ENCODE results near the gene WFDC12.

Gene WFDC12

DNA sequence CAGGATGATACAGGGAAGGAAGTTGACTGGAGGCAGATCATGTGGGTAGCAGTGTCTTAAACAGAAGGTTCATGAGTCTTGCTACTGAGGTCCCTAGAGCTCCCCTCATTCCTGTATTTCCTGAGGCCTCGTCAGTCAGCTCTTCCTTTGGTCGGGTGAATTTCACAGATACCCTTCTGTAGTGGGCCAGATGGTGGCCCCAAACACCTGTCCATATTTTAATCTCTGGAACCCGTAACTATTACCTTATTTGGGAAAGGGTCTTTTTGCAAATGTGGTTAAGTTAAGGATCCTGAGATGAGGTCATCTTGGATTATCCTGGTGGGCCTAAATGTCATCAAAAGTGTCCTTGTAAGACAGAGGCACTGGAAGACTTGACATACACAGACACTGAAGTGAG is 32.9 kb downstream of the WFDC12 start:
- no peak for DNase-seq (ENCODE audit: low spot score)

DNA sequence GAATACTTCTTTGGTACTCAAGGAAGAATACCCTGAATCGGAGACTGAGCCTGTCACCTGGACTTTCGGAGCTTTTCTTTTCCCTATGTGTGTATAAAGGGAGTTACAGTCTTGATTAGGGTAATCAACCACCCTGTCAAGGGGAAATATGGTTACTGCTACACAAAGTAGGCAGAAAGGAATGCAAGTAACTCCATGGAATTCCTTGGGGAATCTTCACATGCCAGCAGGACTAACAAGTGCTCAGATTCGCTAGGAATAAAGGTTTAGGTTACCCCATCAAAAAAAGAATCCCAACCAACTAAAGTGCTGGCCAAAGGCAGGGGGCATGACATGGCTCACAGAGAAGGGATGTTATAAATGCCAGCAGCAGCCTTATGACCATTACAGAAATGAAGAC is 33.8 kb downstream of the WFDC12 start:
- DNase-seq (ENCODE audit: low spot score) = no peak

DNA sequence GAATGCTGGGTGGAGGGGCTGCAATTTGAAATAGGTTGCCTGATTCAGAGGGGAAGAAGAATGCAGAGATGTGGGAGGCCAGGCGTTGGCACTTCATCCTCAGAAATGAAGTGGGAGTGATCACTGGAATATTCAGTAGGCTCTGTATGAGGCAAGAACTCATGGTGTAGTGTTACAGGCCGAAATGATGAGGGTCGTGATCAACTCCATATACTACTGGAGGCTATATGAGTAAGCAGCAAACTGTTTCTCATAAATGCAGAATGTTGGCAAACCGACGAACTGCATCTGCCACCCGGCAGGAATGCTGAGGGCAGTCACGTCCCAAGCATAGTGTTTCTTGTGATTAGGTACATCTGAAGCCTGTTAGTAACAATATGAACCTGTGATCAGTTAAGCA is 36.0 kb downstream of the WFDC12 start:
- no peak for DNase-seq (ENCODE audit: low spot score)

DNA sequence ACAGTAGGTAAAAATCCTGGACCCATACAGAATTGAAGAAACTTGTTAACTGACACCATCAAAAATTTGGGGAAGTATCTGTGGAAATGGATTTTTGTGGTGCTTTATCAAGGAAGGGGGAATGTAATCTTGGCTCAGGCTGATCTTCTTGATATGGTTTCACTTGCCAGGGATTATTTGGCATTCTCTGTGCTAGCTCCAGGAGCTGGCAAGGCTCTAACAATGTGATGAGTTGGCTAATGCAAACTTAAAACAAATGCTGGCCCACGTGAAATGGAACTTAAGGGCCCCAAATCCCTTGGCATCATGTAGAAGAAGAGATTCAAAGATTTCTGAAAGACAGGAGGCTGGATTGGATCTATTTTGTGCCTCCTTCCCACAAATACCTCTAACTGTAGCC is 36.5 kb downstream of the WFDC12 start:
- no peak for DNase-seq (ENCODE audit: low spot score)

DNA sequence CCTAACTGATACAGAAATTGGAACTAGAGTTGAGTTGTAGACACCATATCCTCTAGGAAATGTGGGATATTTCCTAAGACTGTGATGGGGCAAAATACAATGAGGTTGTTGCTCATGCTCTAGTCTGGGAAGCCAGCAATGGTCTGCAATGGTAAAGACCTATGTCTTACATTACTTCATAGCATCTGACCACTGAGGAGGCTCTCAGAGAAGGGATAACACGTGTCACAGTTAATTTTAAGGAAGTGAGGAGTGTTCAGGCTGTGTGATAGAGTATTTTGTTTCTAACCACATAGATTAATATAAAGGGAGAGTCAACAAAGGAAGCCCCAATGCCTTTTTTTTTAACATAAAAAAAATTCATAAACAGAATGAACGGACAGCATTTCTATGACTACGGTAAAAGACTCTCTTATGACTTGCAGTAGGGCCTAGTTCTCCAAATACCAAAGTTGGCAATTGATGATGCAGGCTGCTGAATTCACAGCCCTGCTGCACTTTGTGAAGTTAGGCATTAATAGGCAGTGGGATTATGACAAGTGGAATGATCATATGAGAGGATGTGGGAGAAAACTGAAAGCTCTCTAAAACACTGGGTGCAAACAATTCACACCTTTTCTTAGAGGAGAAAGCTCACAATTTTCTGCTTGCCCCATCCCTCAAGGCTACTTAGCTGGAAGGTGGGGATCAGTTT is 37.0 kb downstream of the WFDC12 start:
- no peak for DNase-seq (ENCODE audit: low spot score)

DNA sequence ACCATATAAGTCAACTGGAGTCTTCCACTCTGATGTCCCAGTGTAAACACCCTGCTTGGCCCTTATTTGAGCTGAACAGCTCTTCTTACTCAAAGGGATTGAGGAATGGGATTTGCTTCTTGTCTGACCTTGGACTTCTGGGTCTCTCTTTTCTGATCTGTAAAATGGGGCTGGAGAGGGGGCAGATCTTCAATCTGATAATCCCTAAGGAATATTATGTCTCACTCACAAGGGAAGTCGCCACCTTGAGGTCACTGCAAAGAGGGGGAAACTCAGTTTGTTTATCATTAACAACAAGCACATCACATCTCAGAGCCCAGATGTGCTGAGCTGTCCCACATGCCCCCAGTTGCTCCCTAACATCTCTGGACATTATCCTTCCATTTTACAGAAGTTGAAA is 38.4 kb downstream of the WFDC12 start:
- DNase-seq (ENCODE audit: low spot score) = no peak

DNA sequence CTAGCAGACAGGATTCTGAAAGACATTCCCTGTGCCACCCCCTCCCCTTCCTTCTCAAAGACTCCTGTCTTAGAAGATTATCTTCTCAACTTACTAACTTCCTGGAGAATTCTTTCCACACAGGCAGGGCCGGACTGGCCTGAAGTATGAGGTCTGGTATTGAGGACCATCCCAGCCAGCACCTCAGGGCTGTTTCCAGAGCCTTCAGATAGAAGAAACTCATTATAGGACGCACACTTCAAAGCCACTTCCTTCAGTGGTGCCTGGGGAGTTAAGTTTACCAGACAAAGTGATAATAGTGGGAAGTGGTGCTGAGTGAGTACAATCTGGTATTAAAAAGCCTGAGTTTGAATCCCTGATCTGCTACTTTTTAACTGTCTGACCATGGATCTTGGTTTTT is 39.0 kb downstream of the WFDC12 start:
- no peak for DNase-seq (ENCODE audit: low spot score)

DNA sequence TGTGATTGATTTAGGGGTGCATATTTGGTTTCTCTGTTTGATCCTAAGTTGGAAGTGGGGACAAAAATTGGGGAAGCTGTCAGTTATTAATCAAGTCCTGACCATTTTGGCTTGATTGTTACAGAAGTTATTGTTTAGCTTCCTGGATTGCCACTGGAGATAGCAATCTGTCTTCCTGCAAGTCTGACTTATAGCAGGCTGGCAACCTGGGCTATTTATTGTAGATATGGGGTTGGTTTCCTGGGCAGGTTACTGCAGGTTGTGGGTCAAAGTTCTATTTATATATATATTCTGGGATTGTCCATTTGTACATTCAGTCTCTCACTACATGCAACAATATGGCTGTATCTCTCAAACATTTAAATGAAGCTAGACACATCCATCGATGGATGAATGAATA is 41.1 kb downstream of the WFDC12 start:
- DNase-seq (ENCODE audit: low spot score) = no peak

DNA sequence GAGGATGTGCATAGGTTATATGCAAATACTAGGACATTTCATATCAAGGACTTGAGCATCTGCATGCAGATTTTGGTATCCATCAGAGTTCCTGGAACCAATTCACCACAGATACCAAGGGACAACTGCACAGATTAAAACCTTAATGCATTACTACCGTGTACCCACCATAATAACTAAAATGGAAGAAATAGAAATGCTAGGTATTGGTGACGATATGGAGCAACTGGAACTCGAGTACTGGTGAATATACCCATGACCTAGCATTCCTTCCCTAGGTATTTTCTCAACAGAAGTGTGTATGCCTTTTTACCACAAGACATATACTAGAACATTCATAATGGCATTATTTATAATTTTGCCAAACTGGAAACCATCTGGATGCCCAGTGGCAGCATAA is 41.8 kb downstream of the WFDC12 start:
- no peak for DNase-seq (ENCODE audit: low spot score)

GRCh38 chr20:45080867-45081624 is 43.2 kb downstream of the WFDC12 start:
- peak; percentile 62 for DNase-seq (ENCODE audit: low spot score)

DNA sequence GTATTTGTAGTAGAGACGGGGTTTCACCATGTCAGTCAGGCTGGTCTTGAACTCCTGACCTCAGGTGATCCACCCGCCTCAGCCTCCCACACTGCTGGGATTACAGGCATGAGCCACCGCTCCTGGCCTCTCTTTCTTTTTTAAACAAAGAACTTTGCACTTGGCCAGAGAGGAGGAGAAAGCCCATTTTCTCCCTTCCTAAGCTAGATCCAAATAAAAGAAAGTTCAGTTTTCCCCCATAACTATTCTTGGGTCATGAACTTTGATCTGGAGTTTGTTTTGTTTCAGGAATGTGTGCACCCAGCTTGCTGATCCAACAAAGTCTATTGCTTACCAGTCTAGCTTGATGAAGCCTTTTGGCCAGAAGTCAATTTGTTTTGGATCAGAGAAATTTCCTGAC is 46.7 kb downstream of the WFDC12 start:
- no peak for DNase-seq (ENCODE audit: low spot score)
